Liver (tissue), 3 donors: ENCODE data around the gene MSI2.

ENCODE experiments used
- CTCF ChIP-seq: fragments of 150-350 bp; IDR thresholded peaks from 2 replicates; pipeline ENCODE4 v1.5.1; 2017; ENCODE audit warnings: improper control_type of control experiment, low read depth, low read length; ENCODE audit not compliant: missing input control
- FOXA1 ChIP-seq: IDR thresholded peaks from 2 replicates; pipeline ENCODE4 v1.6.1; 2016; ENCODE audit warnings: antibody characterized with exemption
- GABPA ChIP-seq, 2 donors: IDR thresholded peaks in 1 of 2; conservative IDR thresholded peaks in 1 of 2; 2 replicates each; pipeline ENCODE4 v1.6.1; 2016; ENCODE audit warnings: antibody characterized with exemption in 2 of 2, mild to moderate bottlenecking in 1 of 2, moderate library complexity in 1 of 2
- JUND ChIP-seq, 2 donors: IDR thresholded peaks; 2 replicates each; pipeline ENCODE4 v1.6.1; 2016; ENCODE audit warnings: antibody characterized with exemption in 2 of 2
- MAX ChIP-seq: IDR thresholded peaks from 2 replicates; pipeline ENCODE4 v1.6.1; 2016; ENCODE audit warnings: antibody characterized with exemption
- RAD21 ChIP-seq, 2 donors: IDR thresholded peaks; 2 replicates each; pipeline ENCODE4 v1.6.1; 2016; ENCODE audit warnings: antibody characterized with exemption in 2 of 2, mild to moderate bottlenecking in 2 of 2
- SP1 ChIP-seq: IDR thresholded peaks from 2 replicates; pipeline ENCODE4 v1.6.1; 2018; ENCODE audit warnings: antibody characterized with exemption, mild to moderate bottlenecking
- TAF1 ChIP-seq: conservative IDR thresholded peaks from 2 replicates; pipeline ENCODE4 v1.6.1; 2016; ENCODE audit warnings: antibody characterized with exemption, mild to moderate bottlenecking
- YY1 ChIP-seq: IDR thresholded peaks from 2 replicates; pipeline ENCODE4 v1.6.1; 2016; ENCODE audit warnings: antibody characterized with exemption, mild to moderate bottlenecking
- ZBTB33 ChIP-seq: IDR thresholded peaks from 2 replicates; pipeline ENCODE4 v1.6.1; 2016; ENCODE audit warnings: antibody characterized with exemption
- TF ChIP-seq, protein P1 (sequence below): IDR thresholded peaks from 2 replicates; pipeline ENCODE4 v1.6.1; 2016; ENCODE audit warnings: antibody characterized with exemption, mild to moderate bottlenecking
- TF ChIP-seq, protein P2 (sequence below): IDR thresholded peaks from 2 replicates; pipeline ENCODE4 v1.6.1; 2016; ENCODE audit warnings: antibody characterized with exemption
- donor health status: healthy.
- donor health status: healthy.

DNA sequence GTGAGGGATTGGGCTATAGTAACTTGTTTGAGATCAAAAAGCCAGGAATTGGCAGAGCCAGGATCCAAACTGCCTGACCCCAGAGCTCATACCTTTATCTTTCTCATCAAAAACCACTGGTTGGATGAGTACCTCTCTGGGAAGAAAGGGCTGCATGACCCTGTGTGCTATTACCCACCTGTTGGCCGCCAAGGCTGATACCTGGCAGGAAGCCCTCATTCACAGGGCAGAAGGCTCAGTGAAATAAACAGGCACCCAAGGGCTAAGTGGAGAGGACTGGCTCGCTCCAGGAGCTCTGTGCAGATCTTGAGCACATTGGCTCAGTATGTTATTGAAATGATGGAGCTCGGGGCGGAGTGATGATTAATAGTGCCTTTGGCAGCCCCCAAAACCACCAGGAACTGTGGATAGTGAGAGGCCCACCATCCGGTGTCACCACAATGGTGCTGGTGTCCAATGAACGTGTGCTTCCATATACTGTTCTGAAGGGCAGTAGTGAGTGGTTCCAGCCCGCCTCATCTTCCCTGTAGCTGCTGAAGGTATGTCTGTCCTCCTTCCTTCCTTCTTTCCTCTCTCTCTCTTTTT, 197.6 kb downstream of the MSI2 start:
- TF ChIP-seq CTCF (no peak), RAD21 (IDR thresholded peaks at IDR 0.05) (no peak), TAF1 (no peak), MAX (no peak), FOXA1 (no peak), YY1 (no peak), SP1 (no peak), GABPA (IDR thresholded peaks at IDR 0.05 in 1 of 2, conservative IDR thresholded peaks at IDR 0.05 in 1 of 2) (no peak), JUND (IDR thresholded peaks at IDR 0.05) (no peak), ZBTB33 (no peak)
- TF ChIP-seq, protein P1, sequence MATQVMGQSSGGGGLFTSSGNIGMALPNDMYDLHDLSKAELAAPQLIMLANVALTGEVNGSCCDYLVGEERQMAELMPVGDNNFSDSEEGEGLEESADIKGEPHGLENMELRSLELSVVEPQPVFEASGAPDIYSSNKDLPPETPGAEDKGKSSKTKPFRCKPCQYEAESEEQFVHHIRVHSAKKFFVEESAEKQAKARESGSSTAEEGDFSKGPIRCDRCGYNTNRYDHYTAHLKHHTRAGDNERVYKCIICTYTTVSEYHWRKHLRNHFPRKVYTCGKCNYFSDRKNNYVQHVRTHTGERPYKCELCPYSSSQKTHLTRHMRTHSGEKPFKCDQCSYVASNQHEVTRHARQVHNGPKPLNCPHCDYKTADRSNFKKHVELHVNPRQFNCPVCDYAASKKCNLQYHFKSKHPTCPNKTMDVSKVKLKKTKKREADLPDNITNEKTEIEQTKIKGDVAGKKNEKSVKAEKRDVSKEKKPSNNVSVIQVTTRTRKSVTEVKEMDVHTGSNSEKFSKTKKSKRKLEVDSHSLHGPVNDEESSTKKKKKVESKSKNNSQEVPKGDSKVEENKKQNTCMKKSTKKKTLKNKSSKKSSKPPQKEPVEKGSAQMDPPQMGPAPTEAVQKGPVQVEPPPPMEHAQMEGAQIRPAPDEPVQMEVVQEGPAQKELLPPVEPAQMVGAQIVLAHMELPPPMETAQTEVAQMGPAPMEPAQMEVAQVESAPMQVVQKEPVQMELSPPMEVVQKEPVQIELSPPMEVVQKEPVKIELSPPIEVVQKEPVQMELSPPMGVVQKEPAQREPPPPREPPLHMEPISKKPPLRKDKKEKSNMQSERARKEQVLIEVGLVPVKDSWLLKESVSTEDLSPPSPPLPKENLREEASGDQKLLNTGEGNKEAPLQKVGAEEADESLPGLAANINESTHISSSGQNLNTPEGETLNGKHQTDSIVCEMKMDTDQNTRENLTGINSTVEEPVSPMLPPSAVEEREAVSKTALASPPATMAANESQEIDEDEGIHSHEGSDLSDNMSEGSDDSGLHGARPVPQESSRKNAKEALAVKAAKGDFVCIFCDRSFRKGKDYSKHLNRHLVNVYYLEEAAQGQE: no peak
- TF ChIP-seq, protein P2, sequence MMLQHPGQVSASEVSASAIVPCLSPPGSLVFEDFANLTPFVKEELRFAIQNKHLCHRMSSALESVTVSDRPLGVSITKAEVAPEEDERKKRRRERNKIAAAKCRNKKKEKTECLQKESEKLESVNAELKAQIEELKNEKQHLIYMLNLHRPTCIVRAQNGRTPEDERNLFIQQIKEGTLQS: no peak
